Mesothelial cell of epicardium (in vitro differentiated cells): Measurements from ENCODE around the gene OLFML2A. TPM values are rescaled to one million over a fixed set of nuclear protein-coding genes. Genes with fewer than 3 reads are reported as not detected.
A peak's percentile ranks its signal among the peaks of the same experiment; 100 is the strongest.

Experiments
- DNase-seq, 2 experiments: peaks; one replicate each; pipeline ENCODE4 v3.0.0; 2021; ENCODE audit warnings: low spot score in 2 of 2; ENCODE audit not compliant: unreplicated experiment in 2 of 2
- H3K27ac Mint-ChIP-seq: 2 replicates; pipeline ENCODE4 v1.8.0; 2021; ENCODE audit warnings: mixed read lengths
- H3K27me3 Mint-ChIP-seq: 2 replicates; pipeline ENCODE4 v1.8.0; 2021; ENCODE audit warnings: low read depth, mixed read lengths
- H3K36me3 Mint-ChIP-seq: 2 replicates; pipeline ENCODE4 v1.8.0; 2021; ENCODE audit warnings: mixed read lengths
- H3K4me1 Mint-ChIP-seq: 2 replicates; pipeline ENCODE4 v1.8.0; 2021; ENCODE audit warnings: mixed read lengths
- H3K4me3 Mint-ChIP-seq: 2 replicates; pipeline ENCODE4 v1.8.0; 2021; ENCODE audit warnings: mild to moderate bottlenecking, moderate library complexity, mixed read lengths
- H3K9me3 Mint-ChIP-seq: 2 replicates; pipeline ENCODE4 v1.8.0; 2021; ENCODE audit warnings: mixed read lengths
- CTCF ChIP-seq: fragments of 200-600 bp; sonication (generic); IDR thresholded peaks from one replicate; pipeline ENCODE4 v1.5.0; 2021; ENCODE audit warnings: antibody characterized with exemption; ENCODE audit not compliant: unreplicated experiment
- total RNA-seq: library from RNA; stranded (reverse); gene quantifications from 3 replicates; pipeline ENCODE4 v1.2.1, GENCODE V29; 2021

The OLFML2A gene
- total RNA-seq, 1 donor from 2014 or later, result 37.4 TPM

GRCh38 chr9:124803911-124804310, 27.0 kb downstream of the OLFML2A start:
- no peaks in the 10 kb centered on the region for H3K9me3 Mint-ChIP-seq
- DNase-seq, result no peak
- H3K4me1 Mint-ChIP-seq, result peaks cover 5% of the 10 kb centered on the region
- peaks cover 3% of the 10 kb centered on the region for H3K36me3 Mint-ChIP-seq
- no peak overlapping the region for H3K4me3 Mint-ChIP-seq
- H3K27ac Mint-ChIP-seq, result no peak overlapping the region
- H3K27me3 Mint-ChIP-seq, result no peaks in the 10 kb centered on the region
- no peak for TF ChIP-seq CTCF

GRCh38 chr9:124805186-124805585, 28.3 kb downstream of the OLFML2A start:
- H3K27ac Mint-ChIP-seq, result no peak overlapping the region
- DNase-seq, result no peak

GRCh38 chr9:124808246-124808956, 31.5 kb downstream of the OLFML2A start:
- no peaks in the 10 kb centered on the region for H3K9me3 Mint-ChIP-seq
- H3K27ac Mint-ChIP-seq, result peak overlapping the region; percentile 68
- no peak for TF ChIP-seq CTCF
- no peak for DNase-seq
- H3K36me3 Mint-ChIP-seq, result peaks cover 3% of the 10 kb centered on the region
- peaks cover 35% of the 10 kb centered on the region for H3K4me1 Mint-ChIP-seq
- H3K4me3 Mint-ChIP-seq, result no peak overlapping the region
- H3K27me3 Mint-ChIP-seq, result no peaks in the 10 kb centered on the region

More at GRCh38 chr9:124805186-124805585, 28.3 kb downstream of the OLFML2A start:
- Mint-ChIP-seq H3K27me3 (no peaks in the 10 kb centered on the region), H3K4me1 (peaks cover 8% of the 10 kb centered on the region), H3K9me3 (no peaks in the 10 kb centered on the region), H3K4me3 (no peak overlapping the region), H3K36me3 (peaks cover 3% of the 10 kb centered on the region)
- TF ChIP-seq CTCF, result no peak

GRCh38 chr9:124809211-124809610, 32.3 kb downstream of the OLFML2A start:
- Mint-ChIP-seq H3K4me1 (peaks cover 41% of the 10 kb centered on the region), H3K4me3 (no peak overlapping the region), H3K9me3 (no peaks in the 10 kb centered on the region), H3K36me3 (peaks cover 3% of the 10 kb centered on the region), H3K27me3 (no peaks in the 10 kb centered on the region), H3K27ac (peak overlapping the region; percentile 84)
- DNase-seq, result no peak
- TF ChIP-seq CTCF, result no peak

- H3K27me3 Mint-ChIP-seq, result no peaks in the 10 kb centered on the region
- H3K4me3 Mint-ChIP-seq, result no peak overlapping the region
- no peak for TF ChIP-seq CTCF
- DNase-seq, result no peak
- H3K36me3 Mint-ChIP-seq, result peaks cover 3% of the 10 kb centered on the region
- H3K9me3 Mint-ChIP-seq, result no peaks in the 10 kb centered on the region
- peak overlapping the region; percentile 99 for H3K27ac Mint-ChIP-seq
- peaks cover 42% of the 10 kb centered on the region for H3K4me1 Mint-ChIP-seq
Measured at GRCh38 chr9:124809741-124810500, 33.0 kb downstream of the OLFML2A start.
